GM19372 (cell line): ENCODE data around the gene THBS3.
"Not testable (repeated sequence)": the region's sequence is repeated elsewhere in the genome, so short reads cannot be mapped to it uniquely, and the experiment has no call there.

Experiments
- ATAC-seq: cut with Tn5 transposase; IDR thresholded peaks from one replicate; pipeline ENCODE4 v1.9.1; 2021; ENCODE audit warnings: mild to moderate bottlenecking, low read depth, moderate library complexity; ENCODE audit not compliant: unreplicated experiment

Gene THBS3

GRCh38 chr1:155236451-155236850 is 28.8 kb upstream of the THBS3 start:
- ATAC-seq = no peak

GRCh38 chr1:155235375-155235774 is 27.7 kb upstream of the THBS3 start:
- not testable (repeated sequence) for ATAC-seq

GRCh38 chr1:155233502-155233901 is 25.8 kb upstream of the THBS3 start:
- not testable (repeated sequence) for ATAC-seq

- not testable (repeated sequence) for ATAC-seq
Observed at GRCh38 chr1:155232001-155232978, 24.6 kb upstream of the THBS3 start.

GRCh38 chr1:155231302-155231701 is 23.6 kb upstream of the THBS3 start:
- ATAC-seq = not testable (repeated sequence)

GRCh38 chr1:155228096-155228427 is 20.4 kb upstream of the THBS3 start:
- no peak for ATAC-seq

- peak; percentile 91 for ATAC-seq
Observed at GRCh38 chr1:155227261-155228095, 19.8 kb upstream of the THBS3 start.

- no peak for ATAC-seq
Observed at GRCh38 chr1:155226910-155227260, 19.2 kb upstream of the THBS3 start.

- no peak for ATAC-seq
Observed at GRCh38 chr1:155226188-155226909, 18.7 kb upstream of the THBS3 start.

- not testable (repeated sequence) for ATAC-seq
Observed at GRCh38 chr1:155225404-155225759, 17.7 kb upstream of the THBS3 start.

GRCh38 chr1:155223047-155223446 is 15.3 kb upstream of the THBS3 start:
- ATAC-seq = no peak

- ATAC-seq = not testable (repeated sequence)
Observed at GRCh38 chr1:155220211-155220965, 12.7 kb upstream of the THBS3 start.

GRCh38 chr1:155219592-155220031 is 11.9 kb upstream of the THBS3 start:
- ATAC-seq = no peak

GRCh38 chr1:155218854-155219591 is 11.3 kb upstream of the THBS3 start:
- ATAC-seq = no peak

- ATAC-seq = not testable (repeated sequence)
Observed at GRCh38 chr1:155214702-155215101, 7.0 kb upstream of the THBS3 start.

- not testable (repeated sequence) for ATAC-seq
Observed at GRCh38 chr1:155212051-155212440, 4.3 kb upstream of the THBS3 start.

- not testable (repeated sequence) for ATAC-seq
Observed at GRCh38 chr1:155211381-155212050, 3.8 kb upstream of the THBS3 start.

GRCh38 chr1:155210314-155211104 is 2.8 kb upstream of the THBS3 start:
- ATAC-seq = no peak
